GM18873 (cell line): ENCODE data around the gene LNP1.
"Not testable (repeated sequence)": the region's sequence is repeated elsewhere in the genome, so short reads cannot be mapped to it uniquely, and the experiment has no call there.

Source experiments
- ATAC-seq: cut with Tn5 transposase; IDR thresholded peaks from one replicate; pipeline ENCODE4 v1.9.1; 2021; ENCODE audit warnings: mild to moderate bottlenecking, moderate library complexity, moderate number of reproducible peaks; ENCODE audit not compliant: unreplicated experiment, low FRiP score

LNP1 gene

GRCh38 chr3:100468676-100469075 lies 67.3 kb downstream of the LNP1 start:
- no peak for ATAC-seq

GRCh38 chr3:100470951-100471350 lies 69.6 kb downstream of the LNP1 start:
- ATAC-seq = no peak

- no peak for ATAC-seq
These were observed 70.1 kb downstream of the LNP1 start for GRCh38 chr3:100471444-100471843.

GRCh38 chr3:100477851-100478360 lies 76.6 kb downstream of the LNP1 start:
- not testable (repeated sequence) for ATAC-seq

GRCh38 chr3:100478521-100478920 lies 77.2 kb downstream of the LNP1 start:
- ATAC-seq = not testable (repeated sequence)

GRCh38 chr3:100480081-100480480 lies 78.7 kb downstream of the LNP1 start:
- no peak for ATAC-seq

GRCh38 chr3:100482176-100482575 lies 80.8 kb downstream of the LNP1 start:
- ATAC-seq = no peak

GRCh38 chr3:100483529-100483928 lies 82.2 kb downstream of the LNP1 start:
- ATAC-seq = no peak

GRCh38 chr3:100486808-100487207 lies 85.5 kb downstream of the LNP1 start:
- no peak for ATAC-seq

GRCh38 chr3:100489118-100489517 lies 87.8 kb downstream of the LNP1 start:
- no peak for ATAC-seq

- peak; percentile 93 for ATAC-seq
These were observed 91.0 kb downstream of the LNP1 start, which contains the start of gene TMEM45A for GRCh38 chr3:100492059-100493006. Gene TMEM45A (plus strand): TSS chr3:100492619. CDS start chr3:100555212, 62,593 bp downstream.

- ATAC-seq = peak; percentile 33
These were observed 95.4 kb downstream of the LNP1 start for GRCh38 chr3:100496711-100497261.

- ATAC-seq = no peak
These were observed 98.3 kb downstream of the LNP1 start for GRCh38 chr3:100499651-100500050.

GRCh38 chr3:100500320-100500880 lies 99.1 kb downstream of the LNP1 start:
- no peak for ATAC-seq

GRCh38 chr3:100503448-100503847 lies 102.1 kb downstream of the LNP1 start:
- no peak for ATAC-seq
